ENCODE measurements around the gene AP5Z1.

The AP5Z1 gene

DNA sequence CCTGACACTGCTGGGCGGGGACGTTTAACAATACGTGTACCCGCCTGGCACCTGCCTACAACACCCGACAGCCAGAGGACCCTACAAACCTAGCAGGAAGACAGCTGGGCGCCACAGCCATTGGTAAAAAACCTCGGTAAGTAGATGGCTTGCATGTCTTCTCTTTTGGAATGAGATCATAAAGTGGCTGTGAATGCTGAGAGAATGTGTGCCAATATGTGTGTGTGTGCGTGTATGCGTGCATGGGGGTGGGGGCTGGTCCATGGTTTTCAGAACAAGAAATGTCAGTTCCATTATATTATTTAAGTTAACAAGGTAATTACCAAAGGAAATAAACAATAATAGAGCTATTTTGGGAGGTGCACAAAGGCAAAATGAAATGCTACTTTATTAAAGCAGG is 47.3 kb downstream of the AP5Z1 start:
- DNase-seq (ENCODE audit: low spot score), result no peak

DNA sequence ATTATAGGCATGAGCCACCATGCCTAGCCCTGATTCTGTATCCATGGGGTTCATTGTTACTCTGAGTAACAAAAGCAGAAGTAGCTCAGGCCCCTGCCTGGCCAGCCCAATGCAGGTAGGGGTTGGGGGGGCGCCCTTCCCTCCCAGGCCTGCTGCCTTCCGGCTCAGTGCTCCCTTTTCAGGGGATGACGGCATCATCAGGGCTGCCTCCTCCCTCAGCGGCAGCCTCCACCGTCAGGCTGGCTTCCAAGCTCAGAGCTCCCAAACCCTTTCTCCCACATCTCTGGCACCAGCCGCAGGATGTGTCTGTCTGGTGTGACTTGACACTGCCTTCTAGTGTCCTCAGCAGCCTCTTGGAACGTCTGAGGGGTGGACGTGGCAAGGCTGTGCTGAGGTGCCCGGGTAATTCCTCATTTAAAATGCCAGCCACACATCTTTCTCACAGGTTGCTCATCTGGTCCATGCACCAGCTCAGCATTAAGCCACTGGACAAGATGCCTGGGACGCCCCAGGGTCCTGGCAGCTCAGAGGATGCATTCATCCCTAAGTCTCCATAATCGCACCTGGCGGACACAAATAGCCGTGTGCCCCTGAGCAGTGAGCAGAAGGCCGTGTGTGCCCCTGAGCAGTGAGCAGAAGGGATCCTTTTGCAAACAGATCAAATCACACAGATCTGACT is 48.2 kb downstream of the AP5Z1 start:
- DNase-seq (ENCODE audit: low spot score), result no peak

DNA sequence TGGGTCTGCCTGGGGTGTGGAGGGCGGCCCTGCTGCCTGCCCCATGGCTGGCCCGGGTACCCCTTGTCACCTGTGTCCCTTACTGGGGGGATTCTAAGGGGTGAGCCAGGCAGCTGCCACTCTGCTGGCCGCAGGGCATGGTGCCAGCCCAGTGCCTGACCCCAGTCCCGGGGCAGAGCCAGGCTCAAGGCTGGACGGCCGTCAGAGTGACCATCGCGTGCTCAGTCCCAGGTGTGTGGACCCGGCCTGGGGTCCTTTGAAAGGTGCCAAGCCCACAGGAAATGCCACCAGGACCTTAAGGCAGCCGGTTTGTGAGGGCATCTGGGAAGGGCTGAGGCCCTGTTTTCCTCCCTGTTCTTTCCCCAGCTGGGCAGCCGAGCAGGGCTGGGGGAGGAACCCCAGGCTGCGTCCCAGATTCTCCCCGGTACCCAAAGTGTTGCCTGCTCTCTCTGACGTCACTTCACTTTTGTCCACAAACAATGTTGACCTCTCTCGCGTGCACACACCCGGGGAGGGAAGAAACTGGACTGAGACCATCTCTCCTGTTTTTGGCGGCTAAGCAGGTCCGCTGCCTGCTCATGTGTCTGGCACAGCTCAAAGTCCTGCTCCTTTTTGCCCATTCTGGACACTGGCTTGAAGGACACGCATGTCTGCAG is 48.8 kb downstream of the AP5Z1 start:
- no peak for DNase-seq (ENCODE audit: low spot score)

DNA sequence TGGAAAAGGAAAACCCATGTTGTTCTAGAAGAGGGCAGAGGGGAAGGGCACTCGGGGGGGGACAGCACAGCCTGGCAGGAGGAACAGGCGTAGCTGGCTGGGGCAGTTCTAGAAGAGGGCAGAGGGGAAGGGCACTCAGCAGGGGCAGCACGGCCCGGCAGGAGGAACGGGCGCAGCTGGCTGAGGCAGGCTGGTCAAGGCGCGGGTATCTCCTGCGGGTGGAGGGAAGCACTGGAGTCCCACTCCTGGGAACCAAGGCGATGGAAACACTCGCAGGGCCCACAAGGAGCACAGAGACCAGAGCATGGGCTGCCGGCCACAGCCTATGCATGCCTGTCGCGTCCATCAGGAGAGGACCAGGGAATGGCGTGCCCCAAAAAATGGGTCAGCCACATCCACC is 49.7 kb downstream of the AP5Z1 start:
- no peak for DNase-seq (ENCODE audit: low spot score)

DNA sequence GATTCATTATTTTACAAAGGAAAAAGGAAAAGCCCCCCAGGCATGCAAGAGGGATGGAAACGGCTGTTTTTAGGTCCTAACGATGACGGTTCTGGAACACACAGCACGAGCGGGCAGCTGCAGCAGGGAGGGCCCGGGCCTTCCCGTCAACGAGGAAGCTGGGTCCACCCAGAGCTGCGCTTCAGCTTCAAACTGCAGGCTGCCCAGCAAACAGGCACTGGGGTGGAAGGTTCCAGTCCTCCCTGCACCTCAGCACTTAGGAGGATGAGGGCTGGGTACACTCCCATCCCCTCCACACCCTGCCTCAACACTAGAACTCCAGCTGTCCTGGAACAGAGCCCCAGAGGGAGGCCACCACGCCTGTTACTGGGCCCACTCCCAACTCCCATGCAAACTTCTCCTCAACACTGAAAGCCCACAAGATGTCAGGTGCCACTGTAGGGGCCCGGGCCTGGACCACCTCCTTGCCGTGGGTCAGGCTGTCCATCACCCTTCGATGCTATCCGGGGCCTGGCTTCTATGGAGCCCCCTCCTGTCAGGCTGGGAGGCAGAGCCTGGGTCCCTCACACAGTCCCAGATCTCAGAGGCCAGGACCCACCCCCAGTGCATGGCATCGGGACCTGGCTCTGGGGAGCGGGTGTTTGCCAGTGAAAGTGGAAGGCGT is 53.4 kb downstream of the AP5Z1 start:
- DNase-seq (ENCODE audit: low spot score), result no peak

DNA sequence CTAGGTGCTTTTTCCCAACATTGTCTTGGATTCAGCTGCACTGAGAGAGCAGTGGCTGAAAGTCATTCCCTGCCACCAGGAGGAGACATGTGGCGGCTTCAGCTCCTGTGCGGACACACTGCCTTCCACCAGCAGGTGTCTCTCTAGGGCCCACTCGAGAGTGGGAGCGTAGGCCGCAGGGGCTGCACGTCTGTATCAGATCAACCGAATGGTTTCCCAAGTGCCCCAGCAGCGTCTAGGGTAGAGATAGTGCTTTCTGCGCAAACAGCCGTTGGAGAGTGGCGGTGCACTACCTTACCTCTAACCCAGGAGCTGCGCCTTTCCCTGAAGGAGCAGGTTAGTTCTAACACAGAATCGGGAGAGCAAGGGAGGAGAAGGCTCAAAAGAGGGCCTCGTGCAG is 54.8 kb downstream of the AP5Z1 start:
- DNase-seq (ENCODE audit: low spot score), result peak; percentile 24

DNA sequence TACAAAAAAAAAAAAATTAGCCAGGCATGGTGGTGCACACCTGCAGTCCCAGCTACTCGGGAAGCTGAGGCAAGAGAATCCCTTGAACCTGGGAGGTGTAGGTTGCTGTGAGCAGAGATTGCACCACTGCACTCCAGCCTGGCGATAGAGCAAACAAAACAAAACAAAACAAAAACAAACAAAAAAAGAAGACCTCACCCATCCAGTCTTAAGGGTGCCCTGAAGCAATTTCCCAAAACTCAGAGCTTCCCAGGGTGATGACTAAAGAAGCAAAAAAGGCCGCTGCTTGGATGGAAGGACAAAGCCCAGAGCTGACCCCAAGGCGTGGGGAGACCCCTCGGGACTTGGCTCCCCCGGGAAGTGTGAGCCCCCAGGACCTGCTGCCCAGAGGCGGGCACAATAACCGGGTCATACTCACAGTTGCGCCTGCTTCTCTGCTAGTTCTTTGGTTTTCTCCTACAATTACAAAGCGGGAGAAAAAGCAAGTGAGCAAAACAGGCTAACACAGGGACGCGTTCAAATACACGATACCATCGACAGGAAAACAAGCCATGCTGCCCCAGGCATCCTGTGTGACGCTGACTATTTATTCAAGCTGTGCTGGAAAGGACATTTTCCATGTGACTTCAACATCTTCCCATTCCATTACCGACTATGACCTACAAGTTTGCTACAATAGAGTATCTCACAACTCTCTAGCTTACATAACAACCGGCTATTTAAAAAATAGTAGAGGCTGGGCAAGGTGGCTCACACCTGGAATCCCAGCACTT is 56.5 kb downstream of the AP5Z1 start:
- no peak for DNase-seq (ENCODE audit: low spot score)

DNA sequence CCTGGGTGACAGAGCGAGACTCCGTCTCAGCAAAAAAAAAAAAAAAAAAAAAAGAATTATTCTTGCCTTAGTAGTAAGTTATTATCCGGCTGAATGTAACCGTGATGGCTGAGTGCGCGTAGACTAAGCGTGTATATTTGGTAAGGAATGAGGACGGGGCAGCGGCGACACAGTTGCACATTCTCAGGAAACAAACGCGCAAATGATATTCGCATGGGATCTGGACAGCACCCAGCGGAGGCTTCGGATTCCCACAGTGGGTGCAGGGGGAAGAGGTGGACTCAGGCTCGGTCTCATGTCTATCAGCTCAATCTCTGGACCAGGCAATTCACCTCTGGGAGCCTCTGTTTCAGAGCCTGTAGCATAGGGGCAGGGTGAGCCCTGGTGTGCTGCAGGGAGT is 57.3 kb downstream of the AP5Z1 start:
- DNase-seq (ENCODE audit: low spot score), result no peak

DNA sequence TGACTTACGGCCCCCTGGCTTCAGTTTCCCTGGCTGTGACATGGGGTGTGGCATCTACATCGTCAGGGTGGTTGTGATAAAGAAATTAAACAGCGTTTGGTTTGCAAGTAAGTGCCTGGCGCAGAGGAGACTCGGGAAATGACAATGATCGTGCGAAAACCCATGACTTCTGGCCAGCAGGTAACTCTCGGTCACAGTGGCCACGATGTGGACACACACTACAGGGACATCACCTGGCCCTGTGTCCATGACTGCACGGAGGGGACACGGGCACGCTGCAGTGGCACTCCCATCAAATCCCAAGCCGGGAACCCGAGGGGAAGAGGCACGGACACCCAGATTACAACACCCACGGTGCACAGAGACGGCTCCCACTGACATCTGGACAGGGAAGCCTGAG is 57.8 kb downstream of the AP5Z1 start:
- no peak for DNase-seq (ENCODE audit: low spot score)

DNA sequence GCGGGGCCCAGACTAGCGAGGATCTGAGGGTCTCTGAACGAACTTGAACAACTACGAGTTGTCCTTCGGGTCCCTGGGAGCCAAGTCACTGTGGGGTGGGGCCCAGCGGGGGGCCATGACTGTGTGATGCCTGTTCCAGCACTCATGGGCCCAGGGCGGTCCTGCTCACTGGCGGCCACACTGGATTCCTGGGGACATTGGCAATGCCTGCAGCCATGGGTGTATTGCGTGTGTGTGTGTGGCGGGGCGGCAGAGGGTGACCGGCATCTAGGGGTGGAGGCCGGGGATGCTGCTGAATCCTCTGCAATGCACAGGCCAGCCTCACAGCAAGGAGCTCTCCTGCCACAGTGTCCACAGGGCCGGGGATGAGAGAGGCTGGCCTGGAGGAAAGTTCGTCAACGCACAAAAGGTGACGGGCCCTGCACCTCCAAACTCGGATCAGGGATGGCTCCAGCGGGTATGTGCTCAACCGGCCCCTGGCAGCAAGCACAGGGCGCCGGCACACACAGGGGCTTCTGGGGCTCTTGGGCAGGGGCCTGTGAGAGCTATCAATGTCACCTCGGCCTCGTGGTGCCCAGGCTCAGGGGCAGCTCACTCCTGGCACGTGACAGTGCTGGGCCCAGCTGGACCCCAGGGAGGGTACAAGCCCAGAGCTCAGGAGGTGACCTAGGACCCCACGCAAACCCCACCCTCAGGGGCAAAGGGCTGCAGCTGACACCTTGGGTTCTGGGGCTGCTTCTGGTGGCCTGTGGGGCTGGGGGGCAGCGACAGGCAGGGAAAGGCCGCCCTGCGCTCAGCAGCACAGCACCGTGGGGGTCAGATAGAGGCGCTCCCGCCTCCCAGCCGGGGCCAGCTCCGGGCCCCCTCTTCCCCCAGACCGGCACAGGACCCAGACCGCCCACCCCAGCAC is 58.5 kb downstream of the AP5Z1 start:
- no peak for DNase-seq (ENCODE audit: low spot score)

DNA sequence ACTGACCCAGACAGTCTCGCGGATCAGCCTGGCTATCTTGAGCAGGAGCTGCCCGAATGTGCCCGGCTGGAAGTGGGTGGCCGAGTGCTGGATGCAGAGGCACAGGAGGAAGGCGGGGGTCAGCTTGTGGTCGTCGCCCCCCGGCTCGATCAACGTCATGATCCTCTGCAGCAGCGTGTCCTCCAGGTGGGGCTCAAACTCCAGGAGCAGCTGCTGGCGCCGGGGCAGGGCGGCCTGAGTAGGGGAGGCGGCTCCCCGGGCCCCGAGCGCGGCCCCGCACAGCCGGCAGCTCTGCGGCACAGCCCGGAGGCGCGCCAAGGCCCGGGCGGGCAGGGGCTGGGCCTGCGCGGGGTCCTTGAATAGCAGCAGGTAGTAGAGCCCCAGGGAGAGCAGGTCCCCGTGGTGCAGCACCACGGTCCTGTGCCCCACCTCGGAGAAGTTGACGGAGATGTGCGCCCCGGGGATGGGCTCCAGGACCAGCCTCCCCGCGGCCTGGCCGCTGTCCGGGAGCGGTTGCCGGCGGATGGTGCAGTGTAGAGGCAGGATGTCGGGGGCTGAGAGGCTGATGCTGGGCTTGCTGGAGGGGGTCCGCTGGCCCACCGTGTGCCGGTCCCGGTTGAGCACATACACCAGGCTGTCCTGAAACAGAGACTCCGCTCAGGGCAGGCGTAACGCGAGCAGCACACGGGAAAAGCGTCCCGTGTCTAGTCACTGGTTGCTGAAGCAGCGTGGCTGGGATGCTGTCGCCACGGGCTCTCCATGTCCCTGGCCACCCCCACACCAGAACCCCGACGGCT is 59.4 kb downstream of the AP5Z1 start:
- DNase-seq (ENCODE audit: low spot score), result no peak

DNA sequence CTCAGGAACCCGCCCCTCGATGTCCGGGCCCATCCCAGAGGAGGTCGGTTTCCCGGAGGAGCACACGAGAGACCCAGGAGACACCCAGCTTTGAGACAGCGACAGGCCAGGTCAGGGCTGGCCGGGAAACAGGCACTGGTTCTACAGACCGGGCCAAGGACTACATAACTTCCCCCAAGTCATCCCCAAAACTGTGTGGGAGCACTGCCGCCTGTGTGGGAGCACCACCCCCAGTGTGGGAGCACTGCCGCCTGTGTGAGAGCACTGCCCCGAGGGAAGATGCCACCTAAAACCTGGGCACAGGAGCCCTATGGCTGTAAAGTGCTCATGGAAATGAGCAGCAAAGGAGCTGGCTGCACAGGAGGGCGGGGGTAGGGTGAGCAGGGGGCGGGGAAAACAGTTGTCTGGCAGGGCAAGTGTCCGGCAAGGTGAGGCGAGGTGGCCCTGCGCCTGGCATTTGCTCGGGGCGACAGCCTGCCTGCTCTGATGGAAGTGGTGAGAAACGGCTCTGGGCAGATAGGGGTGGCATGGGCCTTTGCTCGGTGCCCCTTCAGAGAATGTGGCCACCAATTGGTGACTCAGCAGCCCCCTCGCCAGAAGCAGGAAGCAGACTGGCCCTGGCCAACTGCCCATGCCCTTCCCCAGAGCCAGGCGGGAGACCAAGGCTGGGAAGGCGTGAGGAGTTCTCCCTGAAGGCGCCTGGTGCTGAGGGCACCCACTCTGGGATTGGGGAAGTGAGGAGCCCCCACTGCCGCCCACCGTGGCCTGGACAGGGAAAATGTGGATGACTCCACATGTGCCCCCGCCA is 60.2 kb downstream of the AP5Z1 start:
- no peak for DNase-seq (ENCODE audit: low spot score)

DNA sequence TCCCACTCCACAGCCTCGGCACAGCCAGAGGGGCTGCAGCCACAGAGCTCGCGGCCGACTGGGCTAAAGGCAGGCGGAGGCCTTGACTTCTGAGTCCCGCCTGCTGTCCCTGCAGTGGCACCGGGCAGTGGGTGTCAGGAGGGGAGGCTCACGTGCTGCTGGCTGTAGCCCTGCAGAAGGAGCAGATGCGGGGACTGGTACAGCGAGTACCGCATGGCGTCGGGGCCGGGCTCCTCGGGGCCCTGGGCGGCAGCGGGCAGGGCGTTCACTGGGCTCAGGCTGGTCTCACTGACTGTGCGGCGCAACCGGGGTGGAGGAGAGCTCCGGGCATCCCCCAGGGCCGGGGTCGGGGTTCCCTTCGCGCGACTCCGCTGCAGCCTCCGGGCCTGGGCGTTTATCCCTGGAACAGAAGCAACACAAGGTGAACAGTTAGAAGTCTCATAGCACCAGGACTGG is 60.8 kb downstream of the AP5Z1 start:
- DNase-seq (ENCODE audit: low spot score), result no peak

DNA sequence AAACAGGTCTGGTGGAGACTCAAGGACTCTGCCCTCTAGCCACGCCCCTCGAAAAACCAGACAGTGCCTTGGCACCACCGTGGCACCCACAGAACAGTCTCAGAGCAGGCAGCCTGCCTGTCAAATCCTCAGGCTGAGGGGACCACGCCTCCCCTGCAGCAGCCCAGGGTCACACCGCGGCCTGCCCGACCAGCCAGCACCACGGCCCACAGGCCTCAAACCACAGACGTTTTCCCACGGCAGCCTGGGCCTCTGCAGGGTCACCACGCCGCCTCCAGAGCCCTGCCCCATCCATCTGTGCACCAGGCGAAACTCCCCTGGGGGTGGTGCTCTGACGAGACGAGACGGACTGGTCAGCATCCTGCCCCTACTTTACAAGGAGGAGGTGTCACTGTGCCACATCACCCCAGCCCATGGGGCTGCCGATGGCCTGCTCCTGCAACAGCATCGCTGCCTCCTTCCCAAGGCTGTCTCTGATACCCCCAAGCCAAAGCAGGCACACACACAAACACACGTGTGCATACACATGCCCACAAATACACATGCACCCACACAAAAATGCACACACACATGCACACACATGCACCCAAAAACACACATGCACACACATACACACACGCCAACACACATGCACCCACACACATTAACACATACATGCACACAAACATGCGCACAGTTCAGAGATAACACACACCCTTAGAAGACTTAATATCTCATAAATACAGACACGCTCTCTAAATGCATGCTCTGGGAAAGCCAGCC is 61.8 kb downstream of the AP5Z1 start:
- no peak for DNase-seq (ENCODE audit: low spot score)

DNA sequence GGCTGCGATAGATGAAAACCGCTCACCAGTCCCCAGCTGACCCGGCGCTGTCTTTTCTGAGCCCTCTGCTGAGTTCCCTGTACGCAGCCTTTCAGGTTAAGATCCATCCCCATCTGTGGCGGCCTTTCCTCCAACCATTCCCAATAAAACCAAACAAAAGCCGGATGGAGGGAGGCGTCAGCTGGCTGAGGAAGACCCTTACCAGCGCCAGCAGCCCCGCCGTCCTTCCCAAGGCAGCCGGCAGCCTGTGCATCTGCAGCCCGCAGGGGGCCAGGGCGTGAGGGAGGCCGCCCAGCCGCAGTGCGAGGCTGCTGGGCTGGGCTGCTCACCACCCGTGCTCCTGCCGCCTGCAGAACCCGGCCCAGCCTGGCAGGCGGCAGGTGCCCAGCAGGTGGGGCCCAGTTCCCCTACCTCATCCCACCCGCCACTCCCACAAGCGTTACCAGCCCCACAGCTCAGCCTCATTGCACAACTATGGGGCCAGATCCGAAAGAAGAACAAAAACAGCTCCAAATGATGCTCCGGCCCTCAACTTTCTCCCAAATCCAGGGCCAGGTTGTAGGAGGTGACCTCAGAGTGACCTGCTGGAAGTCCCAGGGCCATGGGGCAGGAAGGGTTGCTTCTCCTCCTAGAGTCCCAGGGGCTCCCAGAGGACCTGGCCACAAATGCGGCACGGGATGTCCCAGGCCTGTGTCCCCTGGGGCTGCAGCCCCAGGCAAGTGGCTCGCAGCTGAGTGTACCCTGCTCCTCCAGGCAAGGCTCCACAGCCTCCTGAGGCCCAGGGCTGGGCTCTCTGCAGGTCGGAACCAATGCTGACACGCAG is 62.6 kb downstream of the AP5Z1 start:
- DNase-seq (ENCODE audit: low spot score), result no peak

DNA sequence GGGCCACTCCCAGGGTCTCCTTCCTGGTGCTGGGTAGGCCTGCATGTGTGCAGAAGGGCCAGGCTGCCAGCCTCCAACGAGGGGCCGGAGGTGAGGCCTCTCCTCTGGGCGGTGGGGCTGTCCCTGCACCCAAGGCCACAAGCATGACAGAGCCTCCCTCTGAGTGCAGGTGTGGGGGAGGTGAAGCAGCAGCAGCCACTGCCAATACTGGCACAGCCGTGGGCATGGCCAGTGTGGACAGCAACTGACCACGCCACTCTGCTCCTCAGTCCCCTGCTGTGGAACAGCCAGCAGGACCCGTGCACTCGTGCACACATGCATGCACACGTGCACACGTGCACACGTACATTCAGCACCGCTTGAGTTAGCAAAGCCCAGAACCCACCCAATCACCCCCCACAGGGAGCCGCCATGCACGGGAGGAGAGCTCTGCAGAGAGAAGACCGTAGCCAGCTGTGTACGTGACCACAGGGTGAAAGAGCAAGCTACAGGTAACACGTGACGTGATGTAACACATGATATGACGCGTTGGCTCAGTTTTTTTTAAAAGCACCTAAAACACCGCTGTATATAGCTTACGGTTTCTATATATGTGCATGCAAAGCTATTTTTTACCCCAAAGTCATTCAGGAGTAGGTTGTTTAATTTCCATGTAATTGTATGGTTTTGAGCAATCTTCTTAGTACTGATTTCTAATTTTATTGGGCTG is 63.4 kb downstream of the AP5Z1 start:
- DNase-seq (ENCODE audit: low spot score), result no peak

DNA sequence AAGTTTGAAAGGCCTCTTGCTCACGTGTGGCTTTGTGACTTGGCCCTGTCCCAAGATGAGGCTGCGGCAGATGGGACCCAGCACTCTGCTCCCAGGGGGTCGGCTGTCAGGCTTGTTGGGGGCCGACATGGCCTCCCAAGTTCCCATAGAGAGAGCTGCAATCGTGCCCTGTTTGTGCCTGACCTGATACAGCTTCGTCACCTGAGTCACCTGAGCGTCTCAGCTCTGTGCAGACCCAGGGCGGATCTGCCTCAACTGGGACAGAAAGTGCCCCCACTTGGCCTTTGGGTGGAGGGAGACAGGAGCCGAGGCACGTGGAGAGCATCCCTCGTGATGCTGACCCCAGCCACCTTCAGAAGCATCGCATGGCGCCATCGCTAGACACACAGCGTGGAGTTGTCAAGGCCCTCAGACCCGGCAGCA is 64.7 kb downstream of the AP5Z1 start:
- no peak for DNase-seq (ENCODE audit: low spot score)

Measured in RKO (cell line).